Heart right ventricle (tissue), 16 donors: ENCODE results near the gene SLC39A6. TPM values are rescaled to one million over a fixed set of nuclear protein-coding genes. Genes with fewer than 3 reads are reported as not detected.

Experiments
- ATAC-seq, 8 donors: fragments of 200-7000 bp; cut with Tn5 transposase; one replicate each; pipeline ENCODE4 v1.9.1; 2020; ENCODE audit warnings: mild to moderate bottlenecking in 8 of 8, moderate library complexity in 8 of 8, moderate number of reproducible peaks in 1 of 8
- DNase-seq, 2 donors: peaks; one replicate each; pipeline ENCODE4 v3.0.0-alpha.2; 2020
- H3K27ac ChIP-seq, 10 donors: fragments of 200-600 bp; sonication (generic) in 2 of 10; one replicate each; pipeline versions ENCODE4 v1.5.0 to v1.8.0; 2020 to 2022; ENCODE audit warnings: mild to moderate bottlenecking in 3 of 10
- H3K27me3 ChIP-seq, 7 donors: fragments of 200-600 bp; one replicate each; pipeline ENCODE4 v1.8.0; 2021 to 2022; ENCODE audit warnings: mild to moderate bottlenecking in 2 of 7
- H3K36me3 ChIP-seq, 9 donors: fragments of 200-600 bp; sonication (generic) in 1 of 9; one replicate each; pipeline versions ENCODE4 v1.5.0 to v1.8.0; 2020 to 2022; ENCODE audit warnings: mild to moderate bottlenecking in 2 of 9
- H3K4me1 ChIP-seq, 9 donors: fragments of 200-600 bp; sonication (generic) in 1 of 9; one replicate each; pipeline versions ENCODE4 v1.5.0 to v1.8.0; 2020 to 2022; ENCODE audit warnings: mild to moderate bottlenecking in 4 of 9
- H3K4me3 ChIP-seq, 10 donors: fragments of 200-600 bp; sonication (generic) in 2 of 10; one replicate each; pipeline versions ENCODE4 v1.5.0 to v1.8.0; 2020 to 2022; ENCODE audit warnings: mild to moderate bottlenecking in 7 of 10, moderate library complexity in 2 of 10
- H3K9me3 ChIP-seq, 11 donors: fragments of 200-600 bp in 10 of 11; sonication (generic) in 2 of 11; one replicate each; pipeline versions ENCODE4 v1.5.0 to v1.8.0; 2013 to 2022; ENCODE audit warnings: mild to moderate bottlenecking in 2 of 11, control low read depth in 1 of 11, moderate library complexity in 1 of 11
- WGBS, 2 donors: extraction: QIAGEN DNeasy Blood & Tissue Kit; methylation state at CpG; one replicate each; pipeline ENCODE4 v1.1.7; 2013; ENCODE audit warnings: inconsistent platforms in 1 of 2; 5-methylcytosine and 5-hydroxymethylcytosine counted together
- intact Hi-C, 10 donors: fragments of 100-400 bp; cut with DNase I; formaldehyde crosslinking; loops; one replicate each; pipeline versions ENCODE4 v1.11.1 to v1.14.2; 2022
- polyA plus RNA-seq, 2 donors: library from polyadenylated mRNA; stranded (reverse); fragments of 200-250 nt; gene quantifications; one replicate each; pipeline ENCODE4 v1.2.3, GENCODE V29; 2013
- total RNA-seq, 10 donors: library from RNA; stranded (reverse); fragmentation: NEBNext Ultra II Directional in 3 of 10; extraction: Animal tissue kit (Norgen Biotek cat#: 25700) in 3 of 10; gene quantifications; one replicate each; pipeline versions ENCODE4 v1.2.1 to v1.2.4, GENCODE V29; 2021 to 2023
- TF ChIP-seq, protein P1 (sequence below), 9 donors: fragments of 200-600 bp; sonication (generic) in 2 of 9; IDR thresholded peaks; one replicate each; pipeline versions ENCODE4 v1.5.0 to v1.8.0; 2021 to 2022; ENCODE audit warnings: antibody characterized with exemption in 9 of 9, mild to moderate bottlenecking in 5 of 9, moderate library complexity in 1 of 9
- donor health status: Arrhythmogenic right ventricular cardiomyopathy.
- donor health status: ischemic (EF 13 %, LVEDD 7.1; RV severe dilation, severe dysfunction).
- donor health status: healthy with polysubstance abuse.
- donor health status: DM: no; HTN: yes; CAD: no.
- donor health status: DM: no; HTN: no; CAD: no.
- donor health status: ischemic (EF 25% LVEDD 6.9; RV normal size, moderate dysfunction).
- donor health status: ischemic (EF 25% LVEDD 5.7; RV mildly dilated, moderate dysfunction).
- donor health status: healthy.
- donor health status: DM: yes; HTN: yes; CAD: no.
- donor health status: Ischemic cardiomyopathy.
- donor health status: ischemic (EF 35%, LVEDD 5.7; RV mildly dilated, moderate dysfunction).
- donor health status: nonischemic (EF 11% LVEDD 7.7; RV severe dilation, severe dysfunction).
- donor health status: DM: yes; HTN: yes; CAD: no.
- donor health status: PGD.
- donor health status: ischemic (EF 29% LVEDD 5.4; RV normal size, mild dysfunction).
- donor health status: nonischemic (EF 23%, LVEDD 6.1; RV moderate dilation, normal function).

Gene SLC39A6
- total and polyA plus RNA-seq, 12 donors: 3.5 to 18.4 (median 12.7) TPM

DNA sequence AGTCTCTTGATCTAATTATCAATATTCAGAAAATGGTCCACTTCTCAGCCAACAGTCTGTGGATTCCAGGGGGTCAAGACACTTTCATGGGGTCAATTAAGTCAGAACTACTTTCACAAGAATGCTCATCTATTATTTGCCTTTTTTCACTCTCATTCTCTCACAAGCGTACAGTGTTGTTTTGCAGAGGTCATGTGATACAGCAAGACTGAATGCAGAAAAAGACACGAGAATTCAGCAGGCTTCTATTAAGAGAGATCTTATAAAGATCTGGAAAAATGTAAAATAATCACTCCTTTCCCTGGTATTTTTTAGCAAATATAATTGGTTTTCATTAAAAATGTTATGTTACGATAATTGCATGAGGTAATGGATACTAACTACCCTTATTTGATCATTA is 70.5 kb downstream of the SLC39A6 start:
- ATAC-seq (no peak), DNase-seq (no peak)
- no peaks in the 10 kb centered on the region for H3K27me3 ChIP-seq
- peaks cover 0 to 21% (median 5%) of the 10 kb centered on the region in 9 donors for H3K4me1 ChIP-seq
- intact Hi-C loops: no loop called here
- TF ChIP-seq, protein P1, sequence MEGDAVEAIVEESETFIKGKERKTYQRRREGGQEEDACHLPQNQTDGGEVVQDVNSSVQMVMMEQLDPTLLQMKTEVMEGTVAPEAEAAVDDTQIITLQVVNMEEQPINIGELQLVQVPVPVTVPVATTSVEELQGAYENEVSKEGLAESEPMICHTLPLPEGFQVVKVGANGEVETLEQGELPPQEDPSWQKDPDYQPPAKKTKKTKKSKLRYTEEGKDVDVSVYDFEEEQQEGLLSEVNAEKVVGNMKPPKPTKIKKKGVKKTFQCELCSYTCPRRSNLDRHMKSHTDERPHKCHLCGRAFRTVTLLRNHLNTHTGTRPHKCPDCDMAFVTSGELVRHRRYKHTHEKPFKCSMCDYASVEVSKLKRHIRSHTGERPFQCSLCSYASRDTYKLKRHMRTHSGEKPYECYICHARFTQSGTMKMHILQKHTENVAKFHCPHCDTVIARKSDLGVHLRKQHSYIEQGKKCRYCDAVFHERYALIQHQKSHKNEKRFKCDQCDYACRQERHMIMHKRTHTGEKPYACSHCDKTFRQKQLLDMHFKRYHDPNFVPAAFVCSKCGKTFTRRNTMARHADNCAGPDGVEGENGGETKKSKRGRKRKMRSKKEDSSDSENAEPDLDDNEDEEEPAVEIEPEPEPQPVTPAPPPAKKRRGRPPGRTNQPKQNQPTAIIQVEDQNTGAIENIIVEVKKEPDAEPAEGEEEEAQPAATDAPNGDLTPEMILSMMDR (IDR thresholded peaks at IDR 0.05): no peak
- H3K27ac ChIP-seq: no peak overlapping the region
- 82 to 88% methylated on average over 3 of the region's 3 CpGs for WGBS, 2 donors
- H3K4me3 ChIP-seq: no peak overlapping the region
- no peaks in the 10 kb centered on the region for H3K9me3 ChIP-seq
- H3K36me3 ChIP-seq: no peaks in the 10 kb centered on the region

Other genes with a start within 250 kb of the SLC39A6 start
- 10 to 100 TPM; 39.0 to 51.3 (median 49.7) TPM for gene RPRD1A, start 61.8 kb downstream of the SLC39A6 start, total RNA-seq
- 10 to 100 TPM; 21.4 to 23.5 TPM for gene RPRD1A, start 61.8 kb downstream of the SLC39A6 start, polyA plus RNA-seq
- gene ELP2, start 559 bp upstream of the SLC39A6 start, total RNA-seq: 10 to 100 TPM; 41.9 to 64.2 (median 57.9) TPM
- gene ELP2, start 559 bp upstream of the SLC39A6 start, polyA plus RNA-seq: 10 to 100 TPM; 33.7 to 69.2 TPM
- gene MOCOS, start 58.2 kb upstream of the SLC39A6 start, total RNA-seq: under 1 TPM; 0.06 to 0.74 (median 0.27) TPM
- under 1 TPM; 0.28 to 0.95 TPM for gene MOCOS, start 58.2 kb upstream of the SLC39A6 start, polyA plus RNA-seq
- gene FHOD3, start 168.4 kb upstream of the SLC39A6 start, total RNA-seq: 100 to 1,000 TPM; 280 to 484 (median 406) TPM
- gene FHOD3, start 168.4 kb upstream of the SLC39A6 start, polyA plus RNA-seq: 100 to 1,000 TPM in 1 of 2 donors, 10 to 100 TPM in 1; 81.8 to 298 TPM